Endodermal cell (in vitro differentiated cells): ENCODE results near the gene B4GALNT3. TPM values are rescaled to one million over a fixed set of nuclear protein-coding genes. Genes with fewer than 3 reads are reported as not detected.

Source experiments
- DNase-seq: peaks from one replicate; pipeline ENCODE4 v3.0.0-alpha.2; 2017
- H3K27ac ChIP-seq: 2 replicates; pipeline ENCODE4 v1.5.1; 2013; ENCODE audit warnings: mild to moderate bottlenecking, low read depth, low read length, moderate library complexity
- H3K27me3 ChIP-seq: 2 replicates; pipeline ENCODE4 v1.6.1; 2013; ENCODE audit warnings: mild to moderate bottlenecking, low read length, moderate library complexity; ENCODE audit not compliant: insufficient read depth, control insufficient read depth, poor library complexity, severe bottlenecking
- H3K36me3 ChIP-seq: 2 replicates; pipeline ENCODE4 v1.7.0; 2013; ENCODE audit warnings: mild to moderate bottlenecking, low read length, moderate library complexity; ENCODE audit not compliant: control insufficient read depth, insufficient read depth
- H3K4me1 ChIP-seq: one replicate; pipeline ENCODE4 v1.7.0; 2013; ENCODE audit warnings: low read length; ENCODE audit not compliant: control insufficient read depth, insufficient read depth
- H3K4me3 ChIP-seq: 2 replicates; pipeline ENCODE4 v1.5.1; 2013; ENCODE audit warnings: mild to moderate bottlenecking, low read length, moderate library complexity
- H3K9ac ChIP-seq: 2 replicates; pipeline ENCODE4 v1.6.1; 2013; ENCODE audit warnings: mild to moderate bottlenecking, low read length, moderate library complexity; ENCODE audit not compliant: poor library complexity, severe bottlenecking; ENCODE audit errors: extremely low read depth
- H3K9me3 ChIP-seq: 2 replicates; pipeline ENCODE4 v1.6.1; 2013; ENCODE audit warnings: mild to moderate bottlenecking, low read length, moderate library complexity; ENCODE audit not compliant: control insufficient read depth
- H3K27ac Mint-ChIP-seq: 2 replicates; pipeline ENCODE4 v1.8.0; 2020; ENCODE audit warnings: mixed read lengths
- H3K27me3 Mint-ChIP-seq: 2 replicates; pipeline ENCODE4 v1.8.0; 2021; ENCODE audit warnings: mild to moderate bottlenecking, mixed read lengths; ENCODE audit not compliant: insufficient read depth
- H3K36me3 Mint-ChIP-seq: 2 replicates; pipeline ENCODE4 v1.8.0; 2020; ENCODE audit warnings: low read depth, mixed read lengths
- H3K4me1 Mint-ChIP-seq: 2 replicates; pipeline ENCODE4 v1.8.0; 2020; ENCODE audit warnings: mixed read lengths
- H3K4me3 Mint-ChIP-seq: 2 replicates; pipeline ENCODE4 v1.8.0; 2020; ENCODE audit warnings: mild to moderate bottlenecking, moderate library complexity, mixed read lengths
- H3K9me3 Mint-ChIP-seq: 2 replicates; pipeline ENCODE4 v1.8.0; 2020; ENCODE audit warnings: mild to moderate bottlenecking, mixed read lengths
- CTCF ChIP-seq: fragments of 200-600 bp; sonication (generic); conservative IDR thresholded peaks from 2 replicates; pipeline ENCODE4 v1.5.0; 2021; ENCODE audit warnings: antibody characterized with exemption, mild to moderate bottlenecking
- WGBS, 2 experiments: methylation state at CpG; one replicate each; pipeline versions ENCODE4 v1.1.5 to v1.1.7; 2013; ENCODE audit warnings: missing lambda C conversion rate in 2 of 2, mixed read lengths in 1 of 2; ENCODE audit not compliant: insufficient coverage in 1 of 2, insufficient read length in 1 of 2; 5-methylcytosine and 5-hydroxymethylcytosine counted together
- total RNA-seq, 2 donors: library from RNA; stranded (reverse); fragmentation: NEBNext Ultra II Directional in 1 of 2; extraction: Animal tissue kit (Norgen Biotek cat#: 25700) in 1 of 2; gene quantifications; 2 replicates in 1 of 2; 3 replicates in 1 of 2; pipeline ENCODE4 v1.2.1, GENCODE V29; 2021

B4GALNT3 gene
- total RNA-seq, 2 donors from 2014 or later = 61.5 to 155 TPM

- H3K4me1 Mint-ChIP-seq = peaks cover 29% of the 10 kb centered on the region
- Histone ChIP-seq H3K27me3 (no peaks in the 10 kb centered on the region), H3K4me1 (peaks cover 10% of the 10 kb centered on the region), H3K9me3 (peaks cover 1% of the 10 kb centered on the region), H3K36me3 (no peaks in the 10 kb centered on the region), H3K4me3 (no peak overlapping the region), H3K27ac (no peak overlapping the region), H3K9ac (no peak overlapping the region)
- peaks cover 9% of the 10 kb centered on the region for H3K27me3 Mint-ChIP-seq
- 64 to 72% methylated on average over 8 to 9 of the region's 9 CpGs for WGBS, 2 experiments
- peaks cover 7% of the 10 kb centered on the region for H3K9me3 Mint-ChIP-seq
- H3K27ac Mint-ChIP-seq = peak overlapping the region; percentile 76
- peak; percentile 50 for DNase-seq
- H3K4me3 Mint-ChIP-seq = no peak overlapping the region
- peaks cover under 1% of the 10 kb centered on the region for H3K36me3 Mint-ChIP-seq
- TF ChIP-seq CTCF = no peak
These were observed 119.8 kb downstream of the B4GALNT3 start for GRCh38 chr12:579420-580110.

- H3K9ac ChIP-seq = no peak overlapping the region
- Mint-ChIP-seq H3K27ac (no peak overlapping the region), H3K4me3 (no peak overlapping the region), H3K9me3 (no peaks in the 10 kb centered on the region), H3K36me3 (no peaks in the 10 kb centered on the region), H3K4me1 (peaks cover 32% of the 10 kb centered on the region), H3K27me3 (peaks cover 6% of the 10 kb centered on the region)
- no peak overlapping the region for H3K27ac ChIP-seq
- no peaks in the 10 kb centered on the region for H3K36me3 ChIP-seq
- peaks cover 10% of the 10 kb centered on the region for H3K4me1 ChIP-seq
- H3K9me3 ChIP-seq = no peaks in the 10 kb centered on the region
- WGBS, 2 experiments = 89% methylated on average over 4 of the region's 4 CpGs; no CpG with 5 or more reads in 1 of the 2 experiments
- TF ChIP-seq CTCF = no peak
- no peak overlapping the region for H3K4me3 ChIP-seq
- no peak for DNase-seq
- no peaks in the 10 kb centered on the region for H3K27me3 ChIP-seq
These were observed 121.1 kb downstream of the B4GALNT3 start for GRCh38 chr12:580813-581212.

GRCh38 chr12:581321-581720 lies 121.6 kb downstream of the B4GALNT3 start:
- DNase-seq = peak; percentile 62
- H3K4me3 Mint-ChIP-seq = no peak overlapping the region
- no peaks in the 10 kb centered on the region for H3K36me3 Mint-ChIP-seq
- no peaks in the 10 kb centered on the region for H3K27me3 ChIP-seq
- no peaks in the 10 kb centered on the region for H3K36me3 ChIP-seq
- no peak overlapping the region for H3K27ac ChIP-seq
- H3K27me3 Mint-ChIP-seq = peaks cover 4% of the 10 kb centered on the region
- peak overlapping the region; percentile 28 for H3K27ac Mint-ChIP-seq
- no peak for TF ChIP-seq CTCF
- H3K9me3 ChIP-seq = no peaks in the 10 kb centered on the region
- no peak overlapping the region for H3K9ac ChIP-seq
- no peak overlapping the region for H3K4me3 ChIP-seq
- 91 to 100% methylated on average over 4 to 5 of the region's 5 CpGs for WGBS, 2 experiments
- no peaks in the 10 kb centered on the region for H3K9me3 Mint-ChIP-seq
- H3K4me1 Mint-ChIP-seq = peaks cover 33% of the 10 kb centered on the region
- peaks cover 10% of the 10 kb centered on the region for H3K4me1 ChIP-seq
